NCI-H1436 (cell line): Measurements from ENCODE around the gene MBD3.

ENCODE experiments used
- DNase-seq: peaks from one replicate; lab custom pipeline; 2025; lab: John Stamatoyannopoulos, UW

Gene MBD3

GRCh38 chr19:1571358-1571757 lies 21.3 kb downstream of the MBD3 start:
- no peak for DNase-seq

- DNase-seq = no peak
Observed at GRCh38 chr19:1570836-1571235, 21.8 kb downstream of the MBD3 start.

GRCh38 chr19:1569997-1570396 lies 22.7 kb downstream of the MBD3 start:
- no peak for DNase-seq

- DNase-seq = peak; percentile 84
Observed at GRCh38 chr19:1568320-1569019, 24.2 kb downstream of the MBD3 start, which contains the start of gene MEX3D. Gene MEX3D, minus strand, starts transcription at chr19:1568325. Its CDS starts 267 bp downstream, at chr19:1568058.

GRCh38 chr19:1567848-1568227 lies 24.8 kb downstream of the MBD3 start:
- no peak for DNase-seq

GRCh38 chr19:1567116-1567847 lies 25.4 kb downstream of the MBD3 start:
- DNase-seq = no peak

GRCh38 chr19:1566392-1567115 lies 26.1 kb downstream of the MBD3 start:
- DNase-seq = peak; percentile 75

GRCh38 chr19:1563251-1563650 lies 29.4 kb downstream of the MBD3 start:
- no peak for DNase-seq

- DNase-seq = no peak
Observed at GRCh38 chr19:1561236-1561842, 31.3 kb downstream of the MBD3 start.

GRCh38 chr19:1560286-1560882 lies 32.3 kb downstream of the MBD3 start:
- DNase-seq = no peak

- no peak for DNase-seq
Observed at GRCh38 chr19:1558552-1558951, 34.1 kb downstream of the MBD3 start.

- DNase-seq = no peak
Observed at GRCh38 chr19:1556390-1557070, 36.1 kb downstream of the MBD3 start.

GRCh38 chr19:1555487-1556389 lies 36.9 kb downstream of the MBD3 start:
- no peak for DNase-seq

- no peak for DNase-seq
Observed at GRCh38 chr19:1554968-1555367, 37.7 kb downstream of the MBD3 start.

- no peak for DNase-seq
Observed at GRCh38 chr19:1553415-1553814, 39.2 kb downstream of the MBD3 start.

GRCh38 chr19:1551068-1552040 lies 41.3 kb downstream of the MBD3 start:
- DNase-seq = no peak

GRCh38 chr19:1549332-1549945 lies 43.2 kb downstream of the MBD3 start:
- no peak for DNase-seq

- DNase-seq = no peak
Observed at GRCh38 chr19:1540365-1540925, 52.2 kb downstream of the MBD3 start.
